ENCODE measurements around the gene SLC6A19. TPM values are rescaled to one million over a fixed set of nuclear protein-coding genes. Genes with fewer than 3 reads are reported as not detected.

The SLC6A19 gene
- total RNA-seq (2022; extraction: Qiagen RNA extraction; ENCODE audit: low read depth): 0.02 TPM in 1 of 5 replicates, not detected in the others

GRCh38 chr5:1201327-1202025 is at the start of gene SLC6A19:
TSS of gene SLC6A19 (plus strand) at chr5:1201595. CDS start at chr5:1201651, 56 bp downstream.

GRCh38 chr5:1225081-1225480 is 23.7 kb downstream of the SLC6A19 start, which contains the start of gene SLC6A18:
TSS of gene SLC6A18 (plus strand) at chr5:1225381. CDS start at chr5:1225478, 97 bp downstream.

Other genes starting within 250 kb of the SLC6A19 start
- 10.7 to 13.1 TPM (median 12.0 TPM) in 5 replicates for gene NKD2, start 192.8 kb upstream of the SLC6A19 start, total RNA-seq (2022; extraction: Qiagen RNA extraction; ENCODE audit: low read depth)
- 21.5 to 29.4 TPM (median 26.9 TPM) in 5 replicates for gene SLC12A7, start 89.5 kb upstream of the SLC6A19 start, total RNA-seq (2022; extraction: Qiagen RNA extraction; ENCODE audit: low read depth)
- not detected in 5 replicates for gene SLC6A18, start 23.8 kb downstream of the SLC6A19 start, total RNA-seq (2022; extraction: Qiagen RNA extraction; ENCODE audit: low read depth)
- gene TERT, start 93.5 kb downstream of the SLC6A19 start, total RNA-seq (2022; extraction: Qiagen RNA extraction; ENCODE audit: low read depth): 2.2 to 3.5 TPM (median 2.9 TPM) in 5 replicates
- gene CLPTM1L, start 143.5 kb downstream of the SLC6A19 start, total RNA-seq (2022; extraction: Qiagen RNA extraction; ENCODE audit: low read depth): 161 to 184 TPM (median 163 TPM) in 5 replicates
- gene SLC6A3, start 243.8 kb downstream of the SLC6A19 start, total RNA-seq (2022; extraction: Qiagen RNA extraction; ENCODE audit: low read depth): 0.05 to 0.14 TPM (median 0.08 TPM) in 5 replicates